NCI-H187 treated with DMSO at 0.1 percent for 48 hours (cell line): ENCODE measurements around the gene TCEANC.

Experiments
- DNase-seq: peaks from one replicate; lab custom pipeline; 2025; lab: John Stamatoyannopoulos, UW

TCEANC gene

DNA sequence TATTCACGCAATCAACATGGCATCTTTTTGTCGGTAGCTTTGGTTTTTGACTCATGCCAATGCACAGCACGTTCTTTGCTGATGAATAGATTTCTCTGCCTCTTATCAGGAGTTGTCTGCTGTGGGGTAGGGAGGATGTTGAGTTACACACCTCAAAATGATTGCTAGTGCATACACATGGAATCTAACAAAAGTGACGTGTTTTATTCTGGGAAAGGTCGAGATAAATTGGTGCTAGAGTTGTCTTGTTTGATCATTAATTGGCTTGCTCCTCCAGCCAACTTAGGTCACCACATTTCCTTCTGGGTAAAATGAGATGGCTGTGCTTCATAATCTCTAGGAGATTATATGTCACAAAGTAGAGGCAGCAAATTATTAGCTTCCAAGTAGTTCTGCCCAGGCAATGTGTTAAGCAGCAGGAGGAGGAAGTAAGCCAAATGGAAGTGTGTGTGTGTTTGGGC is 39.9 kb downstream of the TCEANC start:
- DNase-seq = no peak

DNA sequence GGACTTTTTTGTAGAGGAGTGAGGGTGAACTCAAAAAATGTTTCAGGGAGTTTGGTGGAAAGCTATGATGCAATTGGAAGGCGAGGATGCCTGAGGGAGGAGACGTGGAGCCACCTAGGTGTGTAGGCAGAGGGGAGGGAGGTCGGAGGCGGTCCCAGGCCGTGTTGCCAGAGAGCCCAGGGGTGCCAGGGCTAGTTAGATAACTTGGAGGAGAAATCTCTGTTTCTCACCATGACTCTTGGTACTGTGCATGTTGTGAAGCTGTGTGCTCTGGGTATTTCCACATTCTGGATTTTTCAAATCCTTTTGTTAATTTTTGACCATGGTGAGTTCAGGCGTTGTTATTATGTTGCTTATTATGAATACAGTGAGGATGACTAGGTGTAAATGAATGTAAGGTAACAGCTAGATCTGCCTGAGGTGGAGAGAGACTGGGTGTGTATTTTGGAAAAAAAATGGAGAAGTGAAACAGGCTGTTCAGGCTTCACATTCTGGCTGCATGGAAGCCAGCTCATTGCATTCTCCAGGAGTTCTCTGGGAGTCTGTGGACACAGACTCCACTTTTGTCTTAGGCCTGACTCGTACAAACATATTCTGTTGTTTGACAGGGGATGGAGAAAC is 40.5 kb downstream of the TCEANC start:
- DNase-seq = no peak

- DNase-seq = no peak
Measured at GRCh38 chrX:13694359-13694758, 41.4 kb downstream of the TCEANC start.

GRCh38 chrX:13694983-13695382 is 42.0 kb downstream of the TCEANC start:
- no peak for DNase-seq

DNA sequence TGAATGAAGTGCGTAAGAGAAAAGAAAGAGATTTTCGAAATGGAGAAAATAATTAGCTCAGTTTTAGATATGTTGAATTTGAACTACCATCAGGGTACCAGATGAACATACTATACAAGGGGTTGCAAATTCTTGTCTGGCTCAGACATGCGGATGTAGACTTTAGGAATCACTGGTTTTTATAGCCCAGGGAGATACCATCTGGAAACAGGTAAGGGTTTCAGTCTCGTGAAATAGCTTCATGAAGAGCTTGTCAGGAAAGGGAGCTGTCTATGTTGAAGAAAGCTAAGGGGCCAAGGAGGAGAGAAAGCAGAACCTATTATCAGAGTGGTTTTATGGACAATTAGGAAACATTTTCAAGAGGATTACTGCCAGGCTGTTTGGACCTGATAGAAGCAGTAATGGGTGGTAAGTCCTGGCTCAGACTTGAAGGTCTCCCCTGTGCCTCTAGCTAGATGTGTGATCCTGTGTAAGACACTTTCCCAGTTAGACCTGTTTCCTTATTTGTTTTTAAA is 42.7 kb downstream of the TCEANC start:
- DNase-seq = no peak

DNA sequence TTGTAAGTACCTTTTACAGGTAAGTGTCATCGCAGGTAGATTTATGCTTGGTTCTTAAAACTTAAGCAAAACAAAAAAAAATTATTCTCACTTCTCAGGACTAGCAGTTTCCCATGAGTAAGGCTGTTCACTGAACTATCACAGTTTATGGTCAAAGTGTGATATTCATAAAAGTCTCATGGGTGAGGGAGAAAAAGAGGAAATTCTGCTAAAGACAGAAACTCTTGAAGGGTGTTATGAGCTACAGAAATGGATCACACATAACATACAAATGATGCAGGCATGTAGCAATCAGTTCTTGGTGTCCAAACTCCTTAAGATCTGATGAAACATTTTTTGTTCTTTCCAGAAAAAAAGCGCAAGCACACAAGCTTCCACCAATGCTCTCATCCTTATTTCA is 44.5 kb downstream of the TCEANC start:
- no peak for DNase-seq

GRCh38 chrX:13697976-13698375 is 45.0 kb downstream of the TCEANC start:
- no peak for DNase-seq

- DNase-seq = no peak
Measured at GRCh38 chrX:13698432-13698831, 45.5 kb downstream of the TCEANC start.

DNA sequence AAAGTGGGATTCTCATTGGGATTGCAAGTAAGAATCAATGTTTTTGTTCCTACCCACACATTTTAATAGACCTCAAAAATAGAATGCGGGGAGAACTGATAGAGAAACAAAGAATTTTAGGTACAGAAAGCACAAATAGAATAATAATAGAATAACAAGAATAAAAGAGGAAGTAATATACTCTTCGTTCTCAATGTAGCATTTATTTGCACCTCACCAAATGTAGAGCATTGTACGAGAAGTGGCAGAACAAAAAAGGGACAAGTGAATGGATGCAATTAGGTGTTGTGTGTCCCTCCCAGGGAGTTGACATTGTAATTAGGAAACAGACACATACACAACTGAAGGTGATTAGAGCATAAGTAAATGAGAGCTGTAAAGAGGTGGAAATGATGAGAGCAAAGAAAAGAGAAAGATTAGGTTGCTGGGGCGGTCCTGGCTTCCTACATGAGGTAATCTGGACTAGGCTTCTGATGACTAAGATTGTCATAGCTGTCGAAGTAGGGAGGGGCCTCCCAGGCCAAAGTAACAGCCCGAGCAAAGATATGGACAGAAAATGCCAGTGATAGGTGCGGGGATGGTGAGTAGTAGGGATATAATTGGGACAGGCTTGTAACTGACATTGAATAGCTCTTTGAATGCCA is 46.4 kb downstream of the TCEANC start:
- DNase-seq = no peak

DNA sequence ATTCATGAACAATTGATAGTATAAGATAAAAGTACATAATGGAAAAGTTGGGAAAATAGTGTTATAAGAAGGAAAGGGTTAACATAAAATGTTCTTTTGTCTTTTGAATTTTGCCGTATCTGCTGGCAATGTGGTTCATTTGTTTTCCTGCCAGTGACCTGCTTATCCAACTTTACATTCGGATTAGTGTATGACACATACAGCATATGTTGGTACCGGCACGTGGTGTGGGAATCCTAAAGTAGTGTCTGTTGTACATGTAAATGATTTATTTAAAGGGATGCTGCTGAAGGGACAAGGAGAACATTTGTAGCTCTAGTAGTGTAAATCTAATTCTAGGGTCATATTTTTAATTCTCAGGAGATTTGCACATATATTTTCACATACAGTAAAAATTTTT is 47.4 kb downstream of the TCEANC start:
- DNase-seq = no peak

DNA sequence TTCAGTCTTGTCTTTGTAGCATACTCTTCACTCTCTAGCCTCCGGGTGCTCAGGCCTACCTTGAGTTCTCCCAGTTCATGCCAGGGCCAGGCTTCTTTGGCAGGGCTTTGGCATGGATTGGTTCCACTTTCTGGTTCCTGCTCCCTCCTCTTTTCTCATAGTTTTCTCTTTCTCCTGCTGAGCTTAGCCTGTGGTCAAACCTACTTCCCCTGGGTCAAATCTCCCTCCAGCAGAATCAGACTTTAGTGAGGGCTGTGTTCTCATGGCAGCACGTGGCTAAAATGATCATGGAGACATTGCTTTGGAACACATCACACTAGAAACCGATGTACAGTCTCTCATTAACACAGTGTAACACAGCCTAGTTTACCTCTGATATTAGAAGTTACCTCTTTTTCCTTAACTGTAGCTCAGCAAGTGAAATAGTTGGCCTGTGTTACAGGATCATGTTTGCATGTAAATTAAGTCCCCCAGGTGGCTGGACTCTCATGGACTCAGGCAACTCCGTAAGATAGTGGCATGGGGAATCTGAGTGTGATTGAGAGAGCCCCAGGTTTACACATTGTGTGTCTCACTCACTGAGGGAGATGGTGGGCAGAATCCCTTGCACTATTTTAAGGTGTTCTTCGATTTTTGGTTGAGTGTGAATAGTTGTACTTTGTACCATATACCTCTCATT is 49.3 kb downstream of the TCEANC start:
- no peak for DNase-seq

- DNase-seq = no peak
Measured at GRCh38 chrX:13703135-13703534, 50.2 kb downstream of the TCEANC start.

DNA sequence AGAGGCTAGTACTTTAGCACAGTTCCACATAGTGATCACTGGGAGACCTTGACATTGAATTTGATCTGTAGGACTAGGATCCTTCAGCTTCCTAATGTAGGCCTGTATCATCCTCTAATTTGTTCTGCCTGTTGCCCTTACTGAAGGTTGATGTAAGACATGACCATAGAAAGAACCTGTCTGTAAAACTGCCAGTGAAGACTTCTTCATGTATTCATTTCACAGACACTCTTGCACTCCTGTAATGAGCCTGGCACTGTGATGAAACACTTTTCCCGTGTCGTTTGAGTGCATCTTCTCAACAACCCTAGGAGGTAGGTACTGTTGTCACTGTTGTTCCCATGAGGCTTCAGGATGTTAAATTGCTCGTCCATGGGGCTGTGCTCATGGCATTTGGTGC is 50.6 kb downstream of the TCEANC start:
- DNase-seq = no peak

GRCh38 chrX:13711141-13711540 is 58.2 kb downstream of the TCEANC start:
- no peak for DNase-seq
